CD4-positive, alpha-beta T cell treated with Interleukin-15 for 4 hours (primary cell): ENCODE data around the gene ZNF865.

ENCODE experiments used
- DNase-seq: peaks from one replicate; pipeline ENCODE4 v3.0.0-alpha.2; 2020; ENCODE audit warnings: low spot score

Gene ZNF865

GRCh38 chr19:55586976-55587668, 18.3 kb upstream of the ZNF865 start:
- DNase-seq = peak; percentile 94

GRCh38 chr19:55588738-55589137, 16.7 kb upstream of the ZNF865 start:
- no peak for DNase-seq

- no peak for DNase-seq
These were observed 15.3 kb upstream of the ZNF865 start for GRCh38 chr19:55590109-55590508.

- no peak for DNase-seq
These were observed 14.8 kb upstream of the ZNF865 start for GRCh38 chr19:55590617-55591016.

GRCh38 chr19:55591555-55591954, 13.9 kb upstream of the ZNF865 start:
- no peak for DNase-seq

- no peak for DNase-seq
These were observed 12.9 kb upstream of the ZNF865 start for GRCh38 chr19:55592391-55593090.

- no peak for DNase-seq
These were observed 12.2 kb upstream of the ZNF865 start for GRCh38 chr19:55593096-55593772.

GRCh38 chr19:55594996-55595545, 10.4 kb upstream of the ZNF865 start:
- DNase-seq = no peak

- no peak for DNase-seq
These were observed 9.1 kb upstream of the ZNF865 start for GRCh38 chr19:55596304-55596703.

GRCh38 chr19:55597501-55597921, 7.9 kb upstream of the ZNF865 start:
- no peak for DNase-seq

GRCh38 chr19:55598034-55598433, 7.4 kb upstream of the ZNF865 start:
- no peak for DNase-seq

- DNase-seq = peak; percentile 91
These were observed 6.6 kb upstream of the ZNF865 start for GRCh38 chr19:55598719-55599467.

- DNase-seq = peak; percentile 99
These were observed 6.0 kb upstream of the ZNF865 start, which contains the start of gene FIZ1 for GRCh38 chr19:55599468-55599841. Gene FIZ1 (minus strand): TSS chr19:55599517. CDS start chr19:55597865, 1,652 bp downstream.

- DNase-seq = peak; percentile 85
These were observed 5.4 kb upstream of the ZNF865 start, which contains the start of gene ZNF524 for GRCh38 chr19:55599842-55600661. Gene ZNF524 (plus strand): TSS chr19:55600288. CDS start chr19:55602113, 1,825 bp downstream.

GRCh38 chr19:55600662-55601028, 4.8 kb upstream of the ZNF865 start:
- no peak for DNase-seq

GRCh38 chr19:55601084-55601483, 4.4 kb upstream of the ZNF865 start:
- no peak for DNase-seq

GRCh38 chr19:55602104-55603001, 3.1 kb upstream of the ZNF865 start:
- DNase-seq = no peak

- no peak for DNase-seq
These were observed 2.3 kb upstream of the ZNF865 start for GRCh38 chr19:55603115-55603514.

GRCh38 chr19:55603581-55604292, 1.7 kb upstream of the ZNF865 start:
- no peak for DNase-seq
